Kidney glomerular epithelial cell (primary cell): ENCODE measurements around the gene PRCP.

Experiments
- DNase-seq: peaks from one replicate; lab custom pipeline; 2025; lab: John Stamatoyannopoulos, UW

PRCP gene

GRCh38 chr11:82829101-82829500 is 71.1 kb downstream of the PRCP start:
- DNase-seq, result no peak

GRCh38 chr11:82828472-82828871 is 71.8 kb downstream of the PRCP start:
- DNase-seq, result no peak

DNA sequence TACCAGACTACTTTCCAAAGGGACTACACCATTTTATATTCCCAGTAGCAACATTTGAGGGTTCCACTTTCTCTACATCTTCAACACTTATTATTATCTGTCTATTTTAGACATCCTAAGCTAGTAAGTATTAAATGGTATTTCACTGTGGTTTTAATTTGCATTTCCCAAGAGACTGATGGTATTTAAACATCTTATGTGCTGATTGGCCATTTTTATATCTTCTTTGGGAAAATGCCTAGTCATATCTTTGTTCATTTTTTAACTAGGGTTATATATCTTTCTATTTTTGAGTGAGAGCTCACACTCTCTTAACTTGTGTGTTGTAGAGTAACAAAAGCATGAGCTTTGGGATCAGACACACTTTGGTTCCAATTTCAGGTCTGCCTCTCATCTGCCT is 73.7 kb downstream of the PRCP start:
- DNase-seq, result no peak

DNA sequence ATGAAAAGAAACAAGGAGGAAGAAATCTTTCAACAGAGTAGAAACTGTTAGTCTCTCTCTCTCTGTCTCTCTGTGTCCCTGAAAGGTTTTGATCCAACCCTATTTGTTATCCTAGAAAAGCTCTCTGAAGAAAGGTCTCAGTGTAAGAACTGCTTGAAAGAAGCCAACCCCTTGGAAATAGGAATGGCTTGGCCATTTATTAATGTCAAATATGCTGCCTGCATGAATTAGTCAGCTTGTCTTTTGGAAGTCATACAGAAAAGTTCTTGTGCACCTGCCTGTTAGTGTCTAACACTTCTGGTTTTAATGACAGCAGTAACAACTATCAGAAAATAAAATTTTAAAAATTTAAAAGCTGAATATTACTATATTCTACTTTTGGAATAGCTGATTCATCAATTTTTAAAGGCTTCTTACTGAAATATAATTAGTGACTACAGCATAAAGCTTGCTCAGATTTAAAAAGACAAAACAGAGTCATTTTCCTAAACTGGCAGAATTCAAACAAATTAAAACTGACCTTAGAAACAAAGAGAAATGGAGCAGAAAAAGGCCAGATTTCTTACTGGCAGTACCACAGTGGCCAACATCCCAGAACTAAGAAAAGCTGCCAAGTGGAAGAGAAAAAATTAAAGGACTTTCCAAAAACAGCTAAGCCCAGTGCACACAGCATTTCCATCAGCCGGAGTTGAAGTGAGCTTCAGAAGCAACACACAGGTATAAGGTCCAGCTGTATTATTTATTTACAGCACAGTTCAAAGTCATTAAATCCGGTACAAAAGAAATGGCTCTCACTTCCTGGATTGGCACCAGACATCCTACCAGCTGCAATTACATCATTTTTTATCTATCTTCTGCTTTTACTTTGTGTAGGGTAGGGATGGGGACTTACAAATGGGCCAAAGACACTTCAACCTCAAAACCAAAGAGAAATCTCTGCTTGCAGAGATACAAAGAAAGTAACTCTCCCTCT is 76.3 kb downstream of the PRCP start:
- DNase-seq, result no peak

DNA sequence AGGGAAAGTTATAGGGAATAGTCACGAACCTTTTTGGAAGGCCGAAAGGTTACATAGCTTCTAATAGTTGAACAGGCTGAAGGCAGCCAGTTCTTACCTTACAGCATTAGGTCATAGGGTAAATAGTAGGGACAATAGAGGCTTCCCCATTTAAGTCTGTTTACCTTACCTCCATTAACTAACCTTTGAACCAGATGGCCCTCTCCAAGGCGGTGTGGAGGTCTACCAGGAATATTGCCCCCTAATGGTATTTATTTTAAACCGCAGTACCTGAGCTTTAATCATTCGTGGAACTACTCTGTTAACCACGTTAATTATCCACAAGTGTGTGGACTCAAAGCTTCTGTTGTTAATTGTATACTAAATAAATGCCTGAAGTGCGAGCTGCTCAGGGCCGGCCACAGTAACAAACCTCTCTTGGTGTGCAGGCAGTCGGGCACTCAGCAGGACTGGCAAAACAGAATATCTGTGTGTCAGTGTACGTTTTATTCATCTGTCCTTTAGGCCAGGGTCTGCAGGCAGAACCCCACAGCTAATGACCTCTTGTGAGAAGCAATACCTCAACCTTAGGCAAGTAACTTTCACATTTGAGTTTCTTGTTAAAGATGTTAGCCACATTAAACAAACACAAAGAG is 81.7 kb downstream of the PRCP start:
- no peak for DNase-seq

- no peak for DNase-seq
Measured at GRCh38 chr11:82815406-82815805, 84.8 kb downstream of the PRCP start.

- no peak for DNase-seq
Measured at GRCh38 chr11:82814379-82814778, 85.9 kb downstream of the PRCP start.

GRCh38 chr11:82811369-82811768 is 88.9 kb downstream of the PRCP start:
- no peak for DNase-seq

DNA sequence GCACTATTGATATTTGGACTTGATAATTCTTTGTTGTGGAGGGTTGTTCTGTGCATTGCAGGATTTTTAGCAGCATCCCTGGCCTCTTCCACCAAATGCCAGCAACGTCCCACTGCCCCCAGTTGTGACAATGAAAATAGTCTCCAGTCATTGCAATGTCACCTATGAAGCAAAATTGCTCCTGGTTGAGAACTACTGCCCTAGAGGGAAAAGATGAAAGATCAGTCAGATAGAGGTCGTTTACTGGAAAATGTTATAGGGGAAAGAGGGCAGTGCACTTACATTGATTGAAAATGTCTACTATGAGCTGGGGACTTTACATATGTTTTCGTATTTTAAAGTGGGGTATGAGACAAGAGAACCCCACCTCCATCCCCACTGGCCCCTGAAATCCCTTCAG is 89.5 kb downstream of the PRCP start:
- DNase-seq, result no peak

GRCh38 chr11:82810326-82810725 is 89.9 kb downstream of the PRCP start:
- no peak for DNase-seq

GRCh38 chr11:82807646-82808045 is 92.6 kb downstream of the PRCP start:
- no peak for DNase-seq

GRCh38 chr11:82802710-82803109 is 97.5 kb downstream of the PRCP start:
- DNase-seq, result no peak

- no peak for DNase-seq
Measured at GRCh38 chr11:82796998-82797961, 103.0 kb downstream of the PRCP start.

DNA sequence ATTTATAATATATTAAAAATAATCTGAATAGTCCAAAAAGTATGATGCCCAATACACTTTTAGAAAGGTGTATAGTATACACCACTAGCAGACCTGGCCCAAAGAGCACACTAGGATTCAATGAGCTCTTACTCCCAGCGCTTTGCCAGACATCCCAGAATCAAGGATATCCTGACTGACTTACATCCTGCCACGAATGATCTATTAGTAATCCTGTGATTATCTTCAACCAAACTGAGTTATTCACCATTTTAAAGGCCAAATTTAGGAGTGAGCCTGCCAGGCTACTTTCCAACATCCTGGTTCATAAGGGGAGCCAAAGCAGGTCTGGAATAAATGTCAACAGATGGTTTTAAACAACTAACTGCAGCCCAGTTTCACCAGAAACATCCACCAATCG is 105.7 kb downstream of the PRCP start:
- DNase-seq, result no peak

- no peak for DNase-seq
Measured at GRCh38 chr11:82792822-82793569, 107.2 kb downstream of the PRCP start.

GRCh38 chr11:82792319-82792718 is 107.9 kb downstream of the PRCP start:
- no peak for DNase-seq

GRCh38 chr11:82791779-82792178 is 108.5 kb downstream of the PRCP start:
- no peak for DNase-seq

GRCh38 chr11:82790723-82791484 is 109.3 kb downstream of the PRCP start:
- DNase-seq, result no peak

DNA sequence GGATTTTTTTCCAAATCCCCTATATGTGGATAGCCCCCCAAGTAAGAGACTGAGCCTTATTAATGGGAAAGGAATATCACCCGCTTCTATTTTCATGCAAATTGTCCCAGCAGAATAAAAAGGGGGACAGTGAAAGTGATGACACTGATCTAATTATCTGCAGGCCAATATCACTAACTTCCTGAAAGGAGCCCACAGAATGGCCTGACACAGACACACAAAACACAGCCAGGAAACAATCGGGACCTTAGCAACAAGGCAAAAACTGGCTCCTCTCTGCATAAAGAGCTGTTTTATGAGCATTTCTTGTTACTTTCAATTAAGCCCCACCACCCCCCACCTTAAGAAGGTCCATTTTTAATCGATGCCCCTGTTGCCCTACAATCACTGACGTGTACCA is 112.2 kb downstream of the PRCP start:
- no peak for DNase-seq

DNA sequence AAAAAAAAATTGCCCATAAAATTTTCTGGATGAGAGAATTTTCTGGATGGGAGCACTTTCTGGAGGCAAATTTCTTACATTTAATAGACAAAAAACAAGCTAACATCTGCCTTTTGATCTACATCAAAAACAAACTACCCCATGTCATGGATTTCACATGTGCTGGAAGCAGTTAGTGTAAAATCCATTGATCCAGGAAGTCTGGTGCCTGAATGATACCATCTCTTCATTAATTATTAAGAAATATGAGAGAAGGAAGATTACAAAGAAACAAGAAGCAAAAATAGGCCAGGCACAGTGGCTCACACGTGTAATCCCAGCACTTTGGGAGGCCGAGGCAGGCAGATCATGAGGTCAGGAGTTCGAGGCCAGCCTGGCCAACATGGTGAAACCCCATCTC is 113.4 kb downstream of the PRCP start:
- no peak for DNase-seq

DNA sequence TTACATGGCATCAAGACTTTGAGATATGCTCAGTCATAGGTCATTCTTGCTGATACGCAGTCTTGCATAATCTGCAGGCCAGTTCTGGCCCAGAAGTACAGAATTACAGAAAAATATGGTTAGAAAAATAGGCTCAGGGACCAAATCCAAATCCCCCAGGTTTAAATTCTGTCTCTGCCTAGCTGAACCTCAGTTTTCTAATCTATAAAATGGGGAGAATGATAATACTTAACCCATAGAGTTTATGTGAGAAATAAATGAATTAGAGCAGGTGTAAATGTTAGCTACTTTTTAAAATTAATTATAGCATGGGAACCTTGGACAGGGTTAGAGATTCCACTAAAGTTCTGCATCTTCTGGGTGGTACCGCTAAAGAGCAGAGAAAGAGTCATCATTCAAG is 114.2 kb downstream of the PRCP start:
- no peak for DNase-seq
